Pulmonary artery endothelial cell (primary cell): ENCODE measurements around the gene SCN5A. TPM values are rescaled to one million over a fixed set of nuclear protein-coding genes. Genes with fewer than 3 reads are reported as not detected.

Source experiments
- DNase-seq: peaks from one replicate; pipeline ENCODE4 v3.0.0-alpha.2; 2011; ENCODE audit warnings: low read depth, low spot score
- total RNA-seq: library from RNA; depleted of rRNA; stranded (reverse); fragments of >200 nt; gene quantifications from 2 replicates; pipeline ENCODE4 v1.2.3, GENCODE V29; 2014

The SCN5A gene
- total RNA-seq, 1 donor from 2014 or later = 13.6 TPM

- no peak for DNase-seq
Observed at GRCh38 chr3:38601956-38602550, 47.4 kb downstream of the SCN5A start.

- DNase-seq = no peak
Observed at GRCh38 chr3:38600551-38600950, 48.9 kb downstream of the SCN5A start.

GRCh38 chr3:38599886-38600285, 49.6 kb downstream of the SCN5A start:
- DNase-seq = no peak

- no peak for DNase-seq
Observed at GRCh38 chr3:38598791-38599190, 50.7 kb downstream of the SCN5A start.

GRCh38 chr3:38597502-38598060, 51.9 kb downstream of the SCN5A start:
- DNase-seq = no peak

- DNase-seq = no peak
Observed at GRCh38 chr3:38595393-38595792, 54.1 kb downstream of the SCN5A start.

- DNase-seq = no peak
Observed at GRCh38 chr3:38590521-38590920, 59.0 kb downstream of the SCN5A start.

GRCh38 chr3:38588995-38589937, 60.2 kb downstream of the SCN5A start:
- DNase-seq = no peak

GRCh38 chr3:38588371-38588971, 61.0 kb downstream of the SCN5A start:
- no peak for DNase-seq

- DNase-seq = no peak
Observed at GRCh38 chr3:38587548-38588131, 61.8 kb downstream of the SCN5A start.

- no peak for DNase-seq
Observed at GRCh38 chr3:38586546-38587520, 62.7 kb downstream of the SCN5A start.

GRCh38 chr3:38585791-38586420, 63.6 kb downstream of the SCN5A start:
- no peak for DNase-seq

- no peak for DNase-seq
Observed at GRCh38 chr3:38583688-38584087, 65.8 kb downstream of the SCN5A start.

- DNase-seq = no peak
Observed at GRCh38 chr3:38582941-38583645, 66.4 kb downstream of the SCN5A start.

- no peak for DNase-seq
Observed at GRCh38 chr3:38582316-38582715, 67.2 kb downstream of the SCN5A start.

- DNase-seq = no peak
Observed at GRCh38 chr3:38581774-38582173, 67.7 kb downstream of the SCN5A start.

- DNase-seq = no peak
Observed at GRCh38 chr3:38580450-38581382, 68.8 kb downstream of the SCN5A start.
